WI38 (cell line): ENCODE data around the gene AP1M2.

Experiments
- H3K4me3 ChIP-seq: 2 replicates; pipeline ENCODE4 v1.5.1; 2011; ENCODE audit warnings: low read depth, mild to moderate bottlenecking, control low read depth, low read length
- CTCF ChIP-seq: IDR thresholded peaks from 2 replicates; pipeline ENCODE4 v1.5.1; 2012; ENCODE audit warnings: low read depth, mild to moderate bottlenecking, control low read depth, low read length

Gene AP1M2

GRCh38 chr19:10587022-10587838, at the start of gene AP1M2:
TSS of gene AP1M2 (minus strand) at chr19:10587312. CDS start at chr19:10587231, 81 bp downstream.
- no peak within 1 kb of the TSS for H3K4me3 ChIP-seq
- no peak for TF ChIP-seq CTCF

GRCh38 chr19:10636304-10636972, 49.3 kb upstream of the AP1M2 start:
- H3K4me3 ChIP-seq, result no peak overlapping the region
- TF ChIP-seq CTCF, result no peak

- no peak for TF ChIP-seq CTCF
Observed at GRCh38 chr19:10634963-10635362, 47.9 kb upstream of the AP1M2 start.

GRCh38 chr19:10634430-10634829, 47.3 kb upstream of the AP1M2 start:
- H3K4me3 ChIP-seq, result no peak overlapping the region
- TF ChIP-seq CTCF, result no peak

More at GRCh38 chr19:10634963-10635362, 47.9 kb upstream of the AP1M2 start:
- H3K4me3 ChIP-seq, result no peak overlapping the region

- no peak for TF ChIP-seq CTCF
- H3K4me3 ChIP-seq, result no peak overlapping the region
Observed at GRCh38 chr19:10631874-10632273, 44.8 kb upstream of the AP1M2 start.

GRCh38 chr19:10625762-10626138, 38.6 kb upstream of the AP1M2 start:
- H3K4me3 ChIP-seq, result peak overlapping the region; percentile 59
- no peak for TF ChIP-seq CTCF
